GM12875 (cell line): ENCODE results near the gene LSM7.

Experiments
- H3K4me3 ChIP-seq: one replicate; pipeline ENCODE4 v1.5.1; 2011; ENCODE audit warnings: low read depth, low read length, control low read depth
- CTCF ChIP-seq: IDR thresholded peaks from 2 replicates; pipeline ENCODE4 v1.5.1; 2011; ENCODE audit warnings: low read depth, mild to moderate bottlenecking, control low read depth, inconsistent platforms, low read length, moderate library complexity, borderline replicate concordance; ENCODE audit not compliant: insufficient read depth

Gene LSM7

DNA sequence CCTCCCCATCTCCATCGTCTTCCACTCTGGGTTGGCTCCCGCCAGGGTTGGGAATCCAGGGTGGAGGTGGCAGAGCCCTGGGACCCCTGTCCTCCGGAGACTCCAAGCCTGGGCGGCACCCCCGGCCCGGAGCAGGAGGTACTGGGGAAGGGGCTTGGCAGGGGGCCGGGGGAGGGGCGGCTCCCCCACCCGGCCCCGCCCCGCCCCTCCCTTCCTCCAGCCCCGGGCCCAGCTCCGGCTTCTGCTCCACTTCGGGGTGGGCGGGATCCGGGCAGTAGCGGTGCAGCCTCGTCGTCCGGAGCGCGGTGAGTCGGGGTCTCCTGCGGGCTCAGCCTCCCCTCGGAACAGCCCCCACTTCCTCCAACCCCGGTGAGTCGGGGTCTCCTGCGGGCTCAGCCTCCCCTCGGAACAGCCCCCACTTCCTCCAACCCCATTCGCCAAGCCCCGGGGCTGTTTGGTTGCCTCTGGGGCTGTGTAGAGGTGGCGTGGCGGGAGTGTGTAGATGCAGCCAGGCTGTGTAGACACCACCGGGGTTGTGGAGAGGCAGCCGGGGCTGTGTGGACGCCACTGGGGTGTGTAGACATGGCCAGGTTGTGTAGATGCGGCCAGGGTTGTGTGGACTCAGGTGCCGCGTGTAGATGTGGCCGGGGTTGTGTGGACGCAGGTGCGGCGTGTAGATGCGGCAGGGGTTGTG is 31.8 kb upstream of the LSM7 start, which contains the start of gene TMPRSS9:
TSS of gene TMPRSS9 (plus strand) at position 274 of the 694 bp plus-strand sequence. CDS start 29,521 bp downstream, outside the sequence.
- H3K4me3 ChIP-seq = no peak within 1 kb of the TSS

GRCh38 chr19:2358548-2359173 is 30.3 kb upstream of the LSM7 start:
- no peak for TF ChIP-seq CTCF
- H3K4me3 ChIP-seq = no peak overlapping the region

More for the DNA sequence above, 31.8 kb upstream of the LSM7 start, which contains the start of gene TMPRSS9:
- no peak for TF ChIP-seq CTCF

DNA sequence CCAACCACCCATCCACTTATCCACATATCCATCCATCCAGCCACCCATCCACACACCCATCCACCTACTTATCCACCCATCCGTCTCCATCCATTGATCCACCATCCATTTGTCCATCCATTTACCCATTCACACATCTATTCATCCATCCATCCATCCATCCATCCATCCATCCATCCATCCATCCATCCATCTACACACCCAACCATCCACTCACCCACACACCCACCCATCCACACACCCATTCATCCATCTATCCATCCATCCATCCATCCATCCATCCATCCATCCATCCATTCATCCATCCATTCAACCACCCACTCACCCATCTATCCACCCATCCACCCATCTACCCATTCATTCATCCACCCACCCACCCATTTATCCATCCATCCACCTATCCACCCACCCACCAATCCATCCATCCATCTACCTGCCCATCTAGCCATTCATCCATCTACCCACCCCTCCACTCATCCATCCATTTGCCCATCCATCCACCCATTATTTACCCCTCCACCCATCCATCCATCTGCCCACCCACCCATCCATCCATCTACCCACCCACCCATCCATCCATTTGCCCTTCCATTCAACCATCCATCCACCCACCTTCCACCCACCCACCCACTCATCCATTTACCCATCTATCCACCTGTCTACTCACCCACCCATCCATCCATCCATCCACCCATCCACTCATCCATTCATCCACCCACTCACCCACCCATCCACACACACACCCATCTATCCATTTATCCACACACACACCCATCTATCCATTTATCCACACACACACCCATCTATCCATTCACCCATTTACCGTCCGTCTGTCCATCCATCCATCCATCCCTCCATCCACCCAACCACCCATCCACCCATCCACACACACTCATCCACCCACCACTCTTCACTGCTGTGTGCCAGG is 29.2 kb upstream of the LSM7 start:
- no peak overlapping the region for H3K4me3 ChIP-seq
- TF ChIP-seq CTCF = no peak

GRCh38 chr19:2356036-2356646 is 27.8 kb upstream of the LSM7 start:
- no peak overlapping the region for H3K4me3 ChIP-seq
- TF ChIP-seq CTCF = no peak

- TF ChIP-seq CTCF = no peak
- no peak overlapping the region for H3K4me3 ChIP-seq
Measured at GRCh38 chr19:2355168-2356035, 27.0 kb upstream of the LSM7 start.

DNA sequence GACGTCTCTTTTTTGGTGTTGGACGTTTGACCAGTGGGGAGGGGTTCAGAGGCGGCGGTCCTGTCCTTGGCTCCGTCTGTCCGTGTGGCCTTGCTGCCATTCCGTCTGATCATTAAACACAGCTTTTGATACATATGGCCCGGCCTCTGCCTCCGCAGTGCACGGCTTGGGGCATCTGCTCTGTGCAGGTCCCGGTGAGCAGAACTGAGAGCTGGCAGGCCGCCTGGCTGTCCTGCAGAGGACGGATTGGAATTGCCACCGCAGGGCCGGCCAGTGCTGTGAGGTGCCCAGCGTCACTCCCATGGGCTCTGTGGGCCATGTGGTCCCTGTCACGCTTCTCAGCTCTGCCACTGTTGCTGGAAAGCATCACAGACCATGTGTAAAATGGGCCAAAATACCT is 26.3 kb upstream of the LSM7 start:
- no peak overlapping the region for H3K4me3 ChIP-seq
- TF ChIP-seq CTCF = no peak
